Measurements from ENCODE around the gene ALDH1A2. TPM values are rescaled to one million over a fixed set of nuclear protein-coding genes. Genes with fewer than 3 reads are reported as not detected.
"Not testable (repeated sequence)": the region's sequence is repeated elsewhere in the genome, so short reads cannot be mapped to it uniquely, and the experiment has no call there.

The ALDH1A2 gene
- total RNA-seq, 2 experiments from 2014 or later, result 0.63 TPM; not detected in 1

- CTCF ChIA-PET, result interaction anchor here (1.0 to 1.3 kb wide), 2 partner anchors 17 to 24 kb away, joined by 3 read pairs; no protein-coding TSS in a partner anchor
- no peak overlapping the region for H3K27ac Mint-ChIP-seq
- POLR2A ChIA-PET, result no interaction called here
- no peaks in the 10 kb centered on the region for H3K4me1 Mint-ChIP-seq
- H3K9me3 Mint-ChIP-seq, result no peaks in the 10 kb centered on the region
- DNase-seq, result no peak
- H3K36me3 Mint-ChIP-seq (ENCODE audit: low read depth), result no peaks in the 10 kb centered on the region
- H3K4me3 Mint-ChIP-seq, result no peak overlapping the region
- H3K27me3 Mint-ChIP-seq, result peaks cover 26% of the 10 kb centered on the region
Observed at GRCh38 chr15:58046467-58046866, 19.0 kb downstream of the ALDH1A2 start.

- CTCF ChIA-PET, result interaction anchor here (1.6 kb wide), 1 partner anchor 10 kb away, joined by 3 read pairs; no protein-coding TSS in a partner anchor
- DNase-seq; H3K36me3 Mint-ChIP-seq (ENCODE audit: low read depth); H3K4me1 Mint-ChIP-seq; H3K4me3 Mint-ChIP-seq; POLR2A ChIA-PET; H3K27ac Mint-ChIP-seq; H3K9me3 Mint-ChIP-seq: not testable (repeated sequence)
- H3K27me3 Mint-ChIP-seq, result peaks cover 25% of the 10 kb centered on the region
Observed at GRCh38 chr15:58045376-58045775, 20.1 kb downstream of the ALDH1A2 start.

GRCh38 chr15:58044551-58044950, 21.0 kb downstream of the ALDH1A2 start:
- Mint-ChIP-seq H3K27ac (no peak overlapping the region), H3K4me1 (no peaks in the 10 kb centered on the region), H3K4me3 (no peak overlapping the region), H3K27me3 (peaks cover 23% of the 10 kb centered on the region), H3K36me3 (ENCODE audit: low read depth) (no peaks in the 10 kb centered on the region), H3K9me3 (no peaks in the 10 kb centered on the region)
- ChIA-PET POLR2A (no interaction called here), CTCF (interaction anchor here (1.6 to 2.1 kb wide), 3 partner anchors 11 to 67 kb away, joined by 3 to 11 read pairs (median 4); no protein-coding TSS in a partner anchor)
- no peak for DNase-seq

GRCh38 chr15:58043192-58043903, 22.2 kb downstream of the ALDH1A2 start:
- Mint-ChIP-seq H3K27me3 (peaks cover 16% of the 10 kb centered on the region), H3K36me3 (ENCODE audit: low read depth) (no peaks in the 10 kb centered on the region), H3K9me3 (no peaks in the 10 kb centered on the region), H3K4me1 (no peaks in the 10 kb centered on the region), H3K27ac (no peak overlapping the region), H3K4me3 (no peak overlapping the region)
- DNase-seq, result peak; percentile 24
- CTCF ChIA-PET, result interaction anchor here (0.6 to 2.1 kb wide), 4 partner anchors 12 to 68 kb away, joined by 3 to 11 read pairs (median 4); no protein-coding TSS in a partner anchor
- POLR2A ChIA-PET, result no interaction called here

- Mint-ChIP-seq H3K36me3 (ENCODE audit: low read depth) (no peaks in the 10 kb centered on the region), H3K9me3 (no peaks in the 10 kb centered on the region), H3K4me1 (no peaks in the 10 kb centered on the region), H3K4me3 (no peak overlapping the region), H3K27ac (no peak overlapping the region), H3K27me3 (peaks cover 15% of the 10 kb centered on the region)
- ChIA-PET CTCF (interaction anchor here (0.5 to 1.6 kb wide), 2 partner anchors 25 to 574 kb away, joined by 3 read pairs; no protein-coding TSS in a partner anchor), POLR2A (no interaction called here)
- no peak for DNase-seq
Observed at GRCh38 chr15:58042006-58042405, 23.5 kb downstream of the ALDH1A2 start.

- POLR2A ChIA-PET, result no interaction called here
- no peaks in the 10 kb centered on the region for H3K36me3 Mint-ChIP-seq (ENCODE audit: low read depth)
- peaks cover 19% of the 10 kb centered on the region for H3K27me3 Mint-ChIP-seq
- no peak overlapping the region for H3K4me3 Mint-ChIP-seq
- no peaks in the 10 kb centered on the region for H3K9me3 Mint-ChIP-seq
- no peaks in the 10 kb centered on the region for H3K4me1 Mint-ChIP-seq
- CTCF ChIA-PET, result no interaction called here
- H3K27ac Mint-ChIP-seq, result no peak overlapping the region
- no peak for DNase-seq
Observed at GRCh38 chr15:58040150-58040549, 25.4 kb downstream of the ALDH1A2 start.

GRCh38 chr15:58039079-58040035, 26.2 kb downstream of the ALDH1A2 start:
- POLR2A ChIA-PET, result interaction anchor here (0.6 kb wide), 1 partner anchor 417 kb away, joined by 3 read pairs; no protein-coding TSS in a partner anchor

GRCh38 chr15:58038426-58039078, 27.0 kb downstream of the ALDH1A2 start:
- POLR2A ChIA-PET, result no interaction called here
- Mint-ChIP-seq H3K36me3 (ENCODE audit: low read depth) (no peaks in the 10 kb centered on the region), H3K4me1 (no peaks in the 10 kb centered on the region), H3K9me3 (no peaks in the 10 kb centered on the region), H3K4me3 (no peak overlapping the region), H3K27ac (no peak overlapping the region), H3K27me3 (peaks cover 25% of the 10 kb centered on the region)
- DNase-seq, result no peak
- CTCF ChIA-PET, result no interaction called here

More at GRCh38 chr15:58039079-58040035, 26.2 kb downstream of the ALDH1A2 start:
- Mint-ChIP-seq H3K27me3 (peaks cover 24% of the 10 kb centered on the region), H3K27ac (no peak overlapping the region), H3K4me1 (no peaks in the 10 kb centered on the region), H3K36me3 (ENCODE audit: low read depth) (no peaks in the 10 kb centered on the region), H3K9me3 (no peaks in the 10 kb centered on the region), H3K4me3 (no peak overlapping the region)
- CTCF ChIA-PET, result no interaction called here
- DNase-seq, result no peak

- H3K36me3 Mint-ChIP-seq (ENCODE audit: low read depth), result no peaks in the 10 kb centered on the region
- H3K9me3 Mint-ChIP-seq, result no peaks in the 10 kb centered on the region
- H3K4me3 Mint-ChIP-seq, result no peak overlapping the region
- ChIA-PET CTCF (no interaction called here), POLR2A (no interaction called here)
- DNase-seq, result no peak
- H3K4me1 Mint-ChIP-seq, result no peaks in the 10 kb centered on the region
- H3K27ac Mint-ChIP-seq, result no peak overlapping the region
- H3K27me3 Mint-ChIP-seq, result peaks cover 23% of the 10 kb centered on the region
Observed at GRCh38 chr15:58037723-58038301, 27.7 kb downstream of the ALDH1A2 start.

GRCh38 chr15:58036579-58036978, 28.9 kb downstream of the ALDH1A2 start:
- Mint-ChIP-seq H3K27me3 (peaks cover 20% of the 10 kb centered on the region), H3K27ac (no peak overlapping the region), H3K36me3 (ENCODE audit: low read depth) (no peaks in the 10 kb centered on the region), H3K4me3 (no peak overlapping the region), H3K9me3 (no peaks in the 10 kb centered on the region), H3K4me1 (no peaks in the 10 kb centered on the region)
- ChIA-PET CTCF (no interaction called here), POLR2A (no interaction called here)
- DNase-seq, result no peak

GRCh38 chr15:58028392-58028791, 37.1 kb downstream of the ALDH1A2 start:
- H3K9me3 Mint-ChIP-seq, result peaks cover 16% of the 10 kb centered on the region
- H3K4me1 Mint-ChIP-seq; H3K4me3 Mint-ChIP-seq; H3K27me3 Mint-ChIP-seq; DNase-seq; CTCF ChIA-PET; H3K36me3 Mint-ChIP-seq (ENCODE audit: low read depth); POLR2A ChIA-PET; H3K27ac Mint-ChIP-seq: not testable (repeated sequence)

- Mint-ChIP-seq H3K4me3 (no peak overlapping the region), H3K27ac (no peak overlapping the region), H3K9me3 (peaks cover 22% of the 10 kb centered on the region), H3K4me1 (no peaks in the 10 kb centered on the region), H3K36me3 (ENCODE audit: low read depth) (no peaks in the 10 kb centered on the region), H3K27me3 (peaks cover 4% of the 10 kb centered on the region)
- CTCF ChIA-PET, result no interaction called here
- no peak for DNase-seq
- POLR2A ChIA-PET, result no interaction called here
Observed at GRCh38 chr15:58026552-58026951, 39.0 kb downstream of the ALDH1A2 start.

GRCh38 chr15:58026051-58026450, 39.5 kb downstream of the ALDH1A2 start:
- no peaks in the 10 kb centered on the region for H3K4me1 Mint-ChIP-seq
- DNase-seq, result no peak
- POLR2A ChIA-PET, result no interaction called here
- no peaks in the 10 kb centered on the region for H3K36me3 Mint-ChIP-seq (ENCODE audit: low read depth)
- CTCF ChIA-PET, result no interaction called here
- H3K4me3 Mint-ChIP-seq, result no peak overlapping the region
- H3K9me3 Mint-ChIP-seq, result peaks cover 25% of the 10 kb centered on the region
- no peak overlapping the region for H3K27ac Mint-ChIP-seq
- H3K27me3 Mint-ChIP-seq, result peaks cover 4% of the 10 kb centered on the region

Measured in activated CD4-positive, alpha-beta memory T cell treated with anti-CD3 and anti-CD28 coated beads, Interleukin-2, amount 10 ng/mL, durations not matched to agents 7 days and 5 days (primary cell).